Measurements from ENCODE around the gene TMEM179. TPM values are rescaled to one million over a fixed set of nuclear protein-coding genes. Genes with fewer than 3 reads are reported as not detected.

The TMEM179 gene
- total RNA-seq, 4 donors from 2014 or later, result 1.1 to 10.5 (median 1.4) TPM; not detected in 1

GRCh38 chr14:104636131-104636530, 31.6 kb upstream of the TMEM179 start:
- no peak for DNase-seq
- Histone ChIP-seq H3K4me3 (no peak overlapping the region), H3K36me3 (no peaks in the 10 kb centered on the region), H3K27ac (no peak overlapping the region), H3K4me1 (peaks cover 0 to 3% (median 0%) of the 10 kb centered on the region in 4 donors), H3K27me3 (peaks cover 65% of the 10 kb centered on the region), H3K9me3 (no peaks in the 10 kb centered on the region)
- intact Hi-C loops (cut with DNase I; ENCODE audit: low total_unique reads) (no loop called here), in situ Hi-C loops (cut with MboI; ENCODE audit: low pct_ligation_motif_present in 1 of 4, low pct_unique_long_range_greater_than_20kb in 1 of 4, low sequenced_read_pairs in 3 of 4) (no loop called here)
- 85 to 86% methylated on average over 4 to 11 of the region's 11 CpGs for WGBS, 2 donors (ENCODE audit: low coverage in 1 of 2)
- TF ChIP-seq POLR2AphosphoS5 (IDR thresholded peaks at IDR 0.05) (no peak), EP300 (IDR thresholded peaks at IDR 0.05; ENCODE audit: low read depth) (no peak), POLR2A (IDR thresholded peaks at IDR 0.05) (no peak)
- TF ChIP-seq, protein P1, sequence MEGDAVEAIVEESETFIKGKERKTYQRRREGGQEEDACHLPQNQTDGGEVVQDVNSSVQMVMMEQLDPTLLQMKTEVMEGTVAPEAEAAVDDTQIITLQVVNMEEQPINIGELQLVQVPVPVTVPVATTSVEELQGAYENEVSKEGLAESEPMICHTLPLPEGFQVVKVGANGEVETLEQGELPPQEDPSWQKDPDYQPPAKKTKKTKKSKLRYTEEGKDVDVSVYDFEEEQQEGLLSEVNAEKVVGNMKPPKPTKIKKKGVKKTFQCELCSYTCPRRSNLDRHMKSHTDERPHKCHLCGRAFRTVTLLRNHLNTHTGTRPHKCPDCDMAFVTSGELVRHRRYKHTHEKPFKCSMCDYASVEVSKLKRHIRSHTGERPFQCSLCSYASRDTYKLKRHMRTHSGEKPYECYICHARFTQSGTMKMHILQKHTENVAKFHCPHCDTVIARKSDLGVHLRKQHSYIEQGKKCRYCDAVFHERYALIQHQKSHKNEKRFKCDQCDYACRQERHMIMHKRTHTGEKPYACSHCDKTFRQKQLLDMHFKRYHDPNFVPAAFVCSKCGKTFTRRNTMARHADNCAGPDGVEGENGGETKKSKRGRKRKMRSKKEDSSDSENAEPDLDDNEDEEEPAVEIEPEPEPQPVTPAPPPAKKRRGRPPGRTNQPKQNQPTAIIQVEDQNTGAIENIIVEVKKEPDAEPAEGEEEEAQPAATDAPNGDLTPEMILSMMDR (IDR thresholded peaks at IDR 0.05), result no peak

GRCh38 chr14:104635717-104636116, 31.1 kb upstream of the TMEM179 start:
- TF ChIP-seq, protein P1 (IDR thresholded peaks at IDR 0.05), result no peak
- no peak for TF ChIP-seq POLR2AphosphoS5 (IDR thresholded peaks at IDR 0.05)
- TF ChIP-seq EP300 (IDR thresholded peaks at IDR 0.05; ENCODE audit: low read depth), result no peak
- no peak for TF ChIP-seq POLR2A (IDR thresholded peaks at IDR 0.05)
- Histone ChIP-seq H3K27me3 (peaks cover 70% of the 10 kb centered on the region), H3K9me3 (no peaks in the 10 kb centered on the region), H3K4me1 (peaks cover 0 to 3% (median 0%) of the 10 kb centered on the region in 4 donors), H3K27ac (no peak overlapping the region), H3K36me3 (no peaks in the 10 kb centered on the region), H3K4me3 (no peak overlapping the region)
- DNase-seq, result no peak
- in situ Hi-C loops (cut with MboI; ENCODE audit: low pct_ligation_motif_present in 1 of 4, low pct_unique_long_range_greater_than_20kb in 1 of 4, low sequenced_read_pairs in 3 of 4) (no loop called here), intact Hi-C loops (cut with DNase I; ENCODE audit: low total_unique reads) (no loop called here)
- WGBS, 2 donors (ENCODE audit: low coverage in 1 of 2), result 82% methylated on average over 14 of the region's 14 CpGs; no CpG with 5 or more reads in 1 of the 2 donors

GRCh38 chr14:104634886-104635570, 30.5 kb upstream of the TMEM179 start:
- TF ChIP-seq POLR2AphosphoS5 (IDR thresholded peaks at IDR 0.05) (no peak), EP300 (IDR thresholded peaks at IDR 0.05; ENCODE audit: low read depth) (no peak), POLR2A (IDR thresholded peaks at IDR 0.05) (no peak)
- TF ChIP-seq, protein P1 (IDR thresholded peaks at IDR 0.05), result no peak
- WGBS, 2 donors (ENCODE audit: low coverage in 1 of 2), result 67% methylated on average over 23 of the region's 26 CpGs; no CpG with 5 or more reads in 1 of the 2 donors
- intact Hi-C loops (cut with DNase I; ENCODE audit: low total_unique reads) (no loop called here), in situ Hi-C loops (cut with MboI; ENCODE audit: low pct_ligation_motif_present in 1 of 4, low pct_unique_long_range_greater_than_20kb in 1 of 4, low sequenced_read_pairs in 3 of 4) (no loop called here)
- Histone ChIP-seq H3K27me3 (peaks cover 68% of the 10 kb centered on the region), H3K4me1 (peaks cover 0 to under 1% (median 0%) of the 10 kb centered on the region in 4 donors), H3K4me3 (no peak overlapping the region), H3K36me3 (no peaks in the 10 kb centered on the region), H3K27ac (no peak overlapping the region), H3K9me3 (no peaks in the 10 kb centered on the region)
- no peak for DNase-seq

GRCh38 chr14:104634138-104634760, 29.7 kb upstream of the TMEM179 start:
- H3K27ac ChIP-seq, result no peak overlapping the region
- no peak for DNase-seq
- TF ChIP-seq POLR2A (IDR thresholded peaks at IDR 0.05), result no peak
- intact Hi-C loops (cut with DNase I; ENCODE audit: low total_unique reads), result no loop called here
- H3K4me3 ChIP-seq, result no peak overlapping the region
- H3K9me3 ChIP-seq, result peaks cover 0 to 2% of the 10 kb centered on the region in 2 donors
- H3K4me1 ChIP-seq, result no peaks in the 10 kb centered on the region
- WGBS, 2 donors (ENCODE audit: low coverage in 1 of 2), result 85% methylated on average over 20 of the region's 20 CpGs; no CpG with 5 or more reads in 1 of the 2 donors
- H3K36me3 ChIP-seq, result no peaks in the 10 kb centered on the region
- H3K27me3 ChIP-seq, result peaks cover 62% of the 10 kb centered on the region
- in situ Hi-C loops (cut with MboI; ENCODE audit: low pct_ligation_motif_present in 1 of 4, low pct_unique_long_range_greater_than_20kb in 1 of 4, low sequenced_read_pairs in 3 of 4), result no loop called here
